Body of pancreas (tissue), 4 donors: Measurements from ENCODE around the gene NOD2. TPM values are rescaled to one million over a fixed set of nuclear protein-coding genes. Genes with fewer than 3 reads are reported as not detected.
A peak's percentile ranks its signal among the peaks of the same experiment; 100 is the strongest.

Experiments
- ATAC-seq: fragments of 150-250 bp; one replicate; pipeline ENCODE4 v1.9.1; 2016
- DNase-seq, 4 donors: peaks; one replicate each; pipeline ENCODE4 v3.0.0-alpha.2; 2019
- H3K27ac ChIP-seq, 4 donors: fragments of 200-600 bp; sonication (generic); 1 replicate in 3 of 4; 2 replicates in 1 of 4; pipeline versions ENCODE4 v1.5.1 to v1.6.1; 2016 to 2019; ENCODE audit warnings: mild to moderate bottlenecking in 1 of 4, mixed read lengths in 1 of 4, moderate library complexity in 1 of 4
- H3K27me3 ChIP-seq, 2 donors: fragments of 200-600 bp; sonication (generic); one replicate each; pipeline ENCODE4 v1.6.0; 2016; ENCODE audit warnings: mild to moderate bottlenecking in 1 of 2
- H3K36me3 ChIP-seq, 2 donors: fragments of 200-600 bp; sonication (generic); replicated peaks in 1 of 2; 2 replicates each; pipeline ENCODE4 v1.5.1; 2016; ENCODE audit warnings: low read depth in 2 of 2; ENCODE audit not compliant: insufficient read depth in 1 of 2
- H3K4me1 ChIP-seq: fragments of 200-600 bp; sonication (generic); one replicate; pipeline ENCODE4 v1.6.0; 2016
- H3K4me3 ChIP-seq, 2 donors: fragments of 200-600 bp; sonication (generic); 1 replicate in 1 of 2; 2 replicates in 1 of 2; pipeline ENCODE4 v1.5.1; 2016 to 2019
- H3K9me3 ChIP-seq, 3 donors: fragments of 200-600 bp; sonication (generic); 1 replicate in 2 of 3; 2 replicates in 1 of 3; pipeline ENCODE4 v1.5.1; 2016
- CTCF ChIP-seq, 7 experiments: fragments of 450-650 bp in 4 of 7; fragments of 200-600 bp in 3 of 7; sonication (generic) in 3 of 7; IDR thresholded peaks; one replicate each; pipeline ENCODE4 v1.5.1; 2016 to 2019; ENCODE audit warnings: antibody characterized with exemption in 7 of 7
- POLR2A ChIP-seq, 3 donors: fragments of 450-650 bp; IDR thresholded peaks; one replicate each; pipeline ENCODE4 v1.6.1; 2016; ENCODE audit warnings: antibody characterized with exemption in 3 of 3, mild to moderate bottlenecking in 2 of 3
- WGBS, 2 donors: methylation state at CpG; one replicate each; pipeline ENCODE4 v1.1.5; 2017; 5-methylcytosine and 5-hydroxymethylcytosine counted together
- intact Hi-C: fragments of 100-400 bp; cut with DNase I; formaldehyde crosslinking; loops from one replicate; pipeline ENCODE4 v1.15.1; 2023
- total RNA-seq, 2 donors: library from RNA; depleted of rRNA; stranded (reverse); fragments of >200 nt; gene quantifications; one replicate each; pipeline ENCODE4 v1.1.0, GENCODE V29; 2016

The NOD2 gene
- total RNA-seq, 2 donors from 2014 or later = 0.33 to 1.8 TPM

GRCh38 chr16:50704245-50704644 is 10.8 kb downstream of the NOD2 start:
- Histone ChIP-seq H3K9me3 (peaks cover 0 to 14% (median 0%) of the 10 kb centered on the region in 3 donors), H3K27ac (no peak overlapping the region), H3K36me3 (no peaks in the 10 kb centered on the region), H3K4me1 (no peaks in the 10 kb centered on the region), H3K4me3 (no peak overlapping the region), H3K27me3 (no peaks in the 10 kb centered on the region)
- intact Hi-C loops = no loop called here
- 72 to 87% methylated on average over 1 of the region's 1 CpG for WGBS, 2 donors
- DNase-seq (no peak), ATAC-seq (no peak)
- TF ChIP-seq CTCF (IDR thresholded peaks at IDR 0.05) = no peak
- no peak for TF ChIP-seq POLR2A (IDR thresholded peaks at IDR 0.05)

GRCh38 chr16:50705436-50706110 is 12.2 kb downstream of the NOD2 start:
- intact Hi-C loops = no loop called here
- peaks cover 0 to 14% (median 0%) of the 10 kb centered on the region in 3 donors for H3K9me3 ChIP-seq
- DNase-seq (no peak), ATAC-seq (no peak)
- TF ChIP-seq CTCF (IDR thresholded peaks at IDR 0.05) = no peak
- TF ChIP-seq POLR2A (IDR thresholded peaks at IDR 0.05) = no peak
- no peak overlapping the region for H3K27ac ChIP-seq
- no peaks in the 10 kb centered on the region for H3K27me3 ChIP-seq
- 56 to 58% methylated on average over 5 of the region's 5 CpGs for WGBS, 2 donors
- H3K36me3 ChIP-seq = no peaks in the 10 kb centered on the region
- no peaks in the 10 kb centered on the region for H3K4me1 ChIP-seq
- no peak overlapping the region for H3K4me3 ChIP-seq

DNA sequence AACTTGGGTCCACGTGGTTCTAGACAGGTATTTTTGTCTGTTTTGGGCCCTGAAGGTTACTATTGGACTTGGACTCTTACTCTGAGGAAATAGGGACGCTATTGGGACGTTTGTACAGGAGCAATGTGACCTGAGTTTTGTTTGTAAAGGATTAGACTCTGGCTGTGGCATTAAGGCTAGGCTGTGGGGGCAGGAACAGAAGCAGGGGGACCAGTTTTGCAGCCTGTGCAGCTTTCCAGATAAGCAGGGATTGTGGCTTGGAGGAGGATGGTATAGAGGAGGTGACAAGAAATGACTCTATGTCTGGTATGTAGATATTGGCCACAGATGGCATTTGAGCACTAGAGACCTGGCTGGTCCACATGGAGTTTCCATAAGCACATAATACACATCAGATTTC is 12.8 kb downstream of the NOD2 start:
- Histone ChIP-seq H3K9me3 (peaks cover 0 to 14% (median 0%) of the 10 kb centered on the region in 3 donors), H3K27me3 (no peaks in the 10 kb centered on the region), H3K4me3 (no peak overlapping the region), H3K27ac (no peak overlapping the region), H3K36me3 (no peaks in the 10 kb centered on the region), H3K4me1 (no peaks in the 10 kb centered on the region)
- DNase-seq (no peak), ATAC-seq (no peak)
- intact Hi-C loops = no loop called here
- WGBS, 2 donors = 25 to 26% methylated on average over 3 of the region's 3 CpGs
- TF ChIP-seq CTCF (IDR thresholded peaks at IDR 0.05) = no peak
- no peak for TF ChIP-seq POLR2A (IDR thresholded peaks at IDR 0.05)

GRCh38 chr16:50708373-50709060 is 15.1 kb downstream of the NOD2 start:
- H3K4me1 ChIP-seq = no peaks in the 10 kb centered on the region
- DNase-seq = no peak
- intact Hi-C loops = no loop called here
- H3K9me3 ChIP-seq = peaks cover 0 to 14% (median 0%) of the 10 kb centered on the region in 3 donors
- TF ChIP-seq CTCF (IDR thresholded peaks at IDR 0.05) (no peak), POLR2A (IDR thresholded peaks at IDR 0.05) (no peak)
- H3K27ac ChIP-seq = peak overlapping the region in 1 of 4 donors; percentile 20
- no peak for ATAC-seq
- 71 to 81% methylated on average over 9 to 10 of the region's 10 CpGs for WGBS, 2 donors
- no peak overlapping the region for H3K4me3 ChIP-seq
- no peaks in the 10 kb centered on the region for H3K27me3 ChIP-seq
- H3K36me3 ChIP-seq = no peaks in the 10 kb centered on the region
